Panc1 (cell line): ENCODE results near the gene CD44.

Source experiments
- CTCF ChIP-seq: fragments of 450-650 bp; IDR thresholded peaks from 2 replicates; pipeline ENCODE4 v1.5.1; 2017; ENCODE audit warnings: mild to moderate bottlenecking
- POLR2AphosphoS5 ChIP-seq: IDR thresholded peaks from 2 replicates; pipeline ENCODE4 v1.6.1; 2012; ENCODE audit warnings: mild to moderate bottlenecking, low read depth, low read length, moderate library complexity

GRCh38 chr11:35235936-35236666 is 97.1 kb downstream of the CD44 start:
- no peak for TF ChIP-seq CTCF
- TF ChIP-seq POLR2AphosphoS5: no peak; the same call in 1 of the 2 replicates
